Peyer's patch (tissue), 4 donors: ENCODE data around the gene ITGA5.

ENCODE experiments used
- CTCF ChIP-seq, 6 experiments: fragments of 450-650 bp in 4 of 6; fragments of 200-600 bp in 2 of 6; sonication (generic) in 1 of 6; IDR thresholded peaks; one replicate each; pipeline ENCODE4 v1.5.1; 2017 to 2019; ENCODE audit warnings: antibody characterized with exemption in 6 of 6, mild to moderate bottlenecking in 3 of 6, moderate library complexity in 1 of 6
- POLR2A ChIP-seq, 2 donors: fragments of 450-650 bp; IDR thresholded peaks; one replicate each; pipeline ENCODE4 v1.5.1; 2017; ENCODE audit warnings: antibody characterized with exemption in 2 of 2, mild to moderate bottlenecking in 2 of 2, moderate library complexity in 2 of 2

DNA sequence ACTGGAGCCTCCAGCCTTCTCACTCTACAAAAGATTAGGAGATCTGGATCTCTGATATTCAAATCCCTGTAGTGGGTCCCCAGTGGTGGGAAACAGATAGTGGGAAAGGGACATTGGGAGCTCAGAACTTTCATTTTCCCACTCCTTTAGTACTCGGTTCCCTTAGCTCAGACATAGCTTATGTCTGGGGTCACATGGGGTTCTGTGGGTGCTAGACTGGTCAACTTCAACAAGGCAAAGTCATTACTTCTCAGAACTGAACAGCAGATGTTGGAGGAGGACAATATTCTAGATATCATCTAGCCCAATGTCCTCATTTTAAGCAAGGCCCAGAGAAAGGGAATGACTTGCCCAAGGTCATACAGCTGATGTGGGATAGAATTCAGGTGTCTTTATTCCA lies 19.5 kb upstream of the ITGA5 start:
- no peak for TF ChIP-seq CTCF (IDR thresholded peaks at IDR 0.05)
- TF ChIP-seq POLR2A (IDR thresholded peaks at IDR 0.05), result no peak
